HFF-Myc (cell line): ENCODE results near the gene RBP5.

Source experiments
- DNase-seq: peaks from one replicate; pipeline ENCODE4 v3.0.0-alpha.2; 2011; ENCODE audit warnings: low read depth; ENCODE audit errors: extremely low read depth
- H3K4me3 ChIP-seq: replicated peaks from 2 replicates; pipeline ENCODE4 v1.5.1; 2011; ENCODE audit warnings: low read depth, mild to moderate bottlenecking, control low read depth, low read length
- CTCF ChIP-seq: IDR thresholded peaks from 2 replicates; pipeline ENCODE4 v1.5.1; 2012; ENCODE audit warnings: mild to moderate bottlenecking, low read depth, low read length, control low read depth; ENCODE audit errors: missing control alignments

The RBP5 gene

GRCh38 chr12:7127916-7128626 lies 618 bp downstream of the RBP5 start:
- TF ChIP-seq CTCF, result no peak
- no peak overlapping the region for H3K4me3 ChIP-seq
- DNase-seq, result no peak

- DNase-seq, result no peak
- no peak for TF ChIP-seq CTCF
- H3K4me3 ChIP-seq, result no peak overlapping the region
Observed at GRCh38 chr12:7125632-7126227, 3.0 kb downstream of the RBP5 start.

GRCh38 chr12:7123806-7124522 lies 4.7 kb downstream of the RBP5 start:
- DNase-seq, result no peak
- TF ChIP-seq CTCF, result no peak
- no peak overlapping the region for H3K4me3 ChIP-seq

- no peak for TF ChIP-seq CTCF
- no peak for DNase-seq
- H3K4me3 ChIP-seq, result no peak overlapping the region
Observed at GRCh38 chr12:7122811-7123769, 5.6 kb downstream of the RBP5 start.

- no peak for TF ChIP-seq CTCF
- no peak overlapping the region for H3K4me3 ChIP-seq
- DNase-seq, result no peak
Observed at GRCh38 chr12:7121324-7121723, 7.4 kb downstream of the RBP5 start.

GRCh38 chr12:7120166-7120565 lies 8.5 kb downstream of the RBP5 start:
- no peak for TF ChIP-seq CTCF
- no peak for DNase-seq
- H3K4me3 ChIP-seq, result no peak overlapping the region
